ENCODE data around the gene GPR107. TPM values are rescaled to one million over a fixed set of nuclear protein-coding genes. Genes with fewer than 3 reads are reported as not detected.

GPR107 gene
- total RNA-seq, 1 experiment from 2014 or later = 33.2 TPM

DNA sequence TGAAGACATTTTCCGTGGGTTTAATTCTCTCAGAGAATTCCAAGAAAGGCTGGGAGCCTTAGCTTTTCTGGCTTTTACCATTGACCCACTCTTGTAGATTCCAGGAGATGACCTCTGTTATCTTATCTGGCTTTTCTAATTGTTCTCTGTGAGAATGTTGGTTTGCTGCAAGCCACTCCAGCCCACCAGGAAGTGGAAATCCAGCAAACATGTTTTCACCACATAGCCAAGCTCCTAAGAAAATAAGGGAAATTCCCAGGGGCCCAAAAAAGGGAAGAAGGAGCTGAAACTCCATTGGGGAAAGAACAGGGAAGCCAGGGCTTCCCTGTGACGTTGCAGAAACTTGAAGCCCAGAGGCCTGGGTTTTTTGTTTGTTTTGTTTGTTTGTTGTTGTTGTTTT lies 19.7 kb downstream of the GPR107 start:
- ATAC-seq (no peak), DNase-seq (ENCODE audit: low spot score) (no peak)
- Mint-ChIP-seq H3K27ac (no peak overlapping the region), H3K9me3 (no peaks in the 10 kb centered on the region), H3K27me3 (ENCODE audit: low read depth) (no peaks in the 10 kb centered on the region), H3K4me1 (peaks cover 8% of the 10 kb centered on the region), H3K4me3 (no peak overlapping the region), H3K36me3 (peaks cover 23% of the 10 kb centered on the region)
- POLR2A ChIA-PET = no interaction called here
- TF ChIP-seq ZNF416 (CRISPR knock-in tag; IDR thresholded peaks at IDR 0.05) (no peak), NR1H2 (CRISPR knock-in tag; IDR thresholded peaks at IDR 0.05) (no peak)
- TF ChIP-seq, protein P1, sequence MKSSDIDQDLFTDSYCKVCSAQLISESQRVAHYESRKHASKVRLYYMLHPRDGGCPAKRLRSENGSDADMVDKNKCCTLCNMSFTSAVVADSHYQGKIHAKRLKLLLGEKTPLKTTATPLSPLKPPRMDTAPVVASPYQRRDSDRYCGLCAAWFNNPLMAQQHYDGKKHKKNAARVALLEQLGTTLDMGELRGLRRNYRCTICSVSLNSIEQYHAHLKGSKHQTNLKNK (CRISPR knock-in tag; IDR thresholded peaks at IDR 0.05) = no peak
- CTCF ChIA-PET = interaction anchor here (0.5 to 0.6 kb wide), 2 partner anchors 23 to 36 kb away, joined by 3 to 4 read pairs; no protein-coding TSS in a partner anchor

DNA sequence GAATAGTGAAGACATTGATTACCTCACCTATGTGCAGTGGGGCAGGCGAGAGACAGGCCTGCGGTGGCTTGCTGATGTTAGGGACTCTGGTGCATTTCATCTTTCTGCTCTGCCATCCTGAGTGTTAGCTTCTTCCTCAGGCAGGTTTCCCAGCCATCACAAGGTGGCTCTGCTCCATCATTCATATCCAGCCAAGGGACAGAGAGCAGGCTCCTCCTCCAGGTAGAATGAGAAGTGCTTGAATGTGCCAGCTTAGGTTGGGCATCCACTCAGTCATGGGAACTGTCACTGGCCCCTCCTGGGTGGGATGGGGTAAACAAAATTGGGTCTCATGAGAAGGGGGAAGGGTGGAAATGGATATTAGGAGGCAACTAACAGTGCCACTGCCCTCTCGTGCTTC lies 24.8 kb downstream of the GPR107 start:
- DNase-seq (ENCODE audit: low spot score) = no peak
- H3K36me3 Mint-ChIP-seq = peaks cover 54% of the 10 kb centered on the region
- no peaks in the 10 kb centered on the region for H3K27me3 Mint-ChIP-seq (ENCODE audit: low read depth)
- H3K4me3 Mint-ChIP-seq = no peak overlapping the region
- CTCF ChIA-PET = interaction anchor here (0.6 to 0.7 kb wide), 2 partner anchors 34 to 39 kb away, joined by 3 read pairs; no protein-coding TSS in a partner anchor
- H3K9me3 Mint-ChIP-seq = no peaks in the 10 kb centered on the region
- H3K4me1 Mint-ChIP-seq = 0 out of 2 replicates have a peak, but pooled peaks cover 5% of the 10 kb centered on the region
- no peak for ATAC-seq
- H3K27ac Mint-ChIP-seq = peak overlapping the region; percentile 60; the same call in 1 of the 2 replicates
- POLR2A ChIA-PET = no interaction called here
- no peak for TF ChIP-seq NFATC4 (CRISPR knock-in tag; IDR thresholded peaks at IDR 0.05)
- TF ChIP-seq, protein P2, sequence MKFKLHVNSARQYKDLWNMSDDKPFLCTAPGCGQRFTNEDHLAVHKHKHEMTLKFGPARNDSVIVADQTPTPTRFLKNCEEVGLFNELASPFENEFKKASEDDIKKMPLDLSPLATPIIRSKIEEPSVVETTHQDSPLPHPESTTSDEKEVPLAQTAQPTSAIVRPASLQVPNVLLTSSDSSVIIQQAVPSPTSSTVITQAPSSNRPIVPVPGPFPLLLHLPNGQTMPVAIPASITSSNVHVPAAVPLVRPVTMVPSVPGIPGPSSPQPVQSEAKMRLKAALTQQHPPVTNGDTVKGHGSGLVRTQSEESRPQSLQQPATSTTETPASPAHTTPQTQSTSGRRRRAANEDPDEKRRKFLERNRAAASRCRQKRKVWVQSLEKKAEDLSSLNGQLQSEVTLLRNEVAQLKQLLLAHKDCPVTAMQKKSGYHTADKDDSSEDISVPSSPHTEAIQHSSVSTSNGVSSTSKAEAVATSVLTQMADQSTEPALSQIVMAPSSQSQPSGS (CRISPR knock-in tag; IDR thresholded peaks at IDR 0.05; ENCODE audit: borderline replicate concordance, low read depth) = no peak
- TF ChIP-seq, protein P3, sequence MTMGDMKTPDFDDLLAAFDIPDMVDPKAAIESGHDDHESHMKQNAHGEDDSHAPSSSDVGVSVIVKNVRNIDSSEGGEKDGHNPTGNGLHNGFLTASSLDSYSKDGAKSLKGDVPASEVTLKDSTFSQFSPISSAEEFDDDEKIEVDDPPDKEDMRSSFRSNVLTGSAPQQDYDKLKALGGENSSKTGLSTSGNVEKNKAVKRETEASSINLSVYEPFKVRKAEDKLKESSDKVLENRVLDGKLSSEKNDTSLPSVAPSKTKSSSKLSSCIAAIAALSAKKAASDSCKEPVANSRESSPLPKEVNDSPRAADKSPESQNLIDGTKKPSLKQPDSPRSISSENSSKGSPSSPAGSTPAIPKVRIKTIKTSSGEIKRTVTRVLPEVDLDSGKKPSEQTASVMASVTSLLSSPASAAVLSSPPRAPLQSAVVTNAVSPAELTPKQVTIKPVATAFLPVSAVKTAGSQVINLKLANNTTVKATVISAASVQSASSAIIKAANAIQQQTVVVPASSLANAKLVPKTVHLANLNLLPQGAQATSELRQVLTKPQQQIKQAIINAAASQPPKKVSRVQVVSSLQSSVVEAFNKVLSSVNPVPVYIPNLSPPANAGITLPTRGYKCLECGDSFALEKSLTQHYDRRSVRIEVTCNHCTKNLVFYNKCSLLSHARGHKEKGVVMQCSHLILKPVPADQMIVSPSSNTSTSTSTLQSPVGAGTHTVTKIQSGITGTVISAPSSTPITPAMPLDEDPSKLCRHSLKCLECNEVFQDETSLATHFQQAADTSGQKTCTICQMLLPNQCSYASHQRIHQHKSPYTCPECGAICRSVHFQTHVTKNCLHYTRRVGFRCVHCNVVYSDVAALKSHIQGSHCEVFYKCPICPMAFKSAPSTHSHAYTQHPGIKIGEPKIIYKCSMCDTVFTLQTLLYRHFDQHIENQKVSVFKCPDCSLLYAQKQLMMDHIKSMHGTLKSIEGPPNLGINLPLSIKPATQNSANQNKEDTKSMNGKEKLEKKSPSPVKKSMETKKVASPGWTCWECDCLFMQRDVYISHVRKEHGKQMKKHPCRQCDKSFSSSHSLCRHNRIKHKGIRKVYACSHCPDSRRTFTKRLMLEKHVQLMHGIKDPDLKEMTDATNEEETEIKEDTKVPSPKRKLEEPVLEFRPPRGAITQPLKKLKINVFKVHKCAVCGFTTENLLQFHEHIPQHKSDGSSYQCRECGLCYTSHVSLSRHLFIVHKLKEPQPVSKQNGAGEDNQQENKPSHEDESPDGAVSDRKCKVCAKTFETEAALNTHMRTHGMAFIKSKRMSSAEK (CRISPR knock-in tag; IDR thresholded peaks at IDR 0.05; ENCODE audit: borderline replicate concordance) = no peak
- no peak for TF ChIP-seq NFYB (CRISPR knock-in tag; conservative IDR thresholded peaks at IDR 0.05; ENCODE audit: low read depth)
- TF ChIP-seq, protein P1 (CRISPR knock-in tag; IDR thresholded peaks at IDR 0.05) = no peak
- TF ChIP-seq FOXP1 (CRISPR knock-in tag; IDR thresholded peaks at IDR 0.05; ENCODE audit: borderline replicate concordance) = no peak
- TF ChIP-seq, protein P4, sequence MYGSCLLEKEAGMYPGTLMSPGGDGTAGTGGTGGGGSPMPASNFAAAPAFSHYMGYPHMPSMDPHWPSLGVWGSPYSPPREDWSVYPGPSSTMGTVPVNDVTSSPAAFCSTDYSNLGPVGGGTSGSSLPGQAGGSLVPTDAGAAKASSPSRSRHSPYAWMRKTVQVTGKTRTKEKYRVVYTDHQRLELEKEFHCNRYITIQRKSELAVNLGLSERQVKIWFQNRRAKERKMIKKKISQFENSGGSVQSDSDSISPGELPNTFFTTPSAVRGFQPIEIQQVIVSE (CRISPR knock-in tag; IDR thresholded peaks at IDR 0.05; ENCODE audit: borderline replicate concordance) = no peak
- no peak for TF ChIP-seq ZNF416 (CRISPR knock-in tag; IDR thresholded peaks at IDR 0.05)
- no peak for TF ChIP-seq SMAD3 (CRISPR knock-in tag; IDR thresholded peaks at IDR 0.05; ENCODE audit: borderline replicate concordance)
- TF ChIP-seq, protein P5, sequence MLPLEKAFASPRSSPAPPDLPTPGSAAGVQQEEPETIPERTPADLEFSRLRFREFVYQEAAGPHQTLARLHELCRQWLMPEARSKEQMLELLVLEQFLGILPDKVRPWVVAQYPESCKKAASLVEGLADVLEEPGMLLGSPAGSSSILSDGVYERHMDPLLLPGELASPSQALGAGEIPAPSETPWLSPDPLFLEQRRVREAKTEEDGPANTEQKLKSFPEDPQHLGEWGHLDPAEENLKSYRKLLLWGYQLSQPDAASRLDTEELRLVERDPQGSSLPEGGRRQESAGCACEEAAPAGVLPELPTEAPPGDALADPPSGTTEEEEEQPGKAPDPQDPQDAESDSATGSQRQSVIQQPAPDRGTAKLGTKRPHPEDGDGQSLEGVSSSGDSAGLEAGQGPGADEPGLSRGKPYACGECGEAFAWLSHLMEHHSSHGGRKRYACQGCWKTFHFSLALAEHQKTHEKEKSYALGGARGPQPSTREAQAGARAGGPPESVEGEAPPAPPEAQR (CRISPR knock-in tag; IDR thresholded peaks at IDR 0.05) = no peak
- TF ChIP-seq IRF2 (CRISPR knock-in tag; IDR thresholded peaks at IDR 0.05; ENCODE audit: borderline replicate concordance, low read depth) = no peak

DNA sequence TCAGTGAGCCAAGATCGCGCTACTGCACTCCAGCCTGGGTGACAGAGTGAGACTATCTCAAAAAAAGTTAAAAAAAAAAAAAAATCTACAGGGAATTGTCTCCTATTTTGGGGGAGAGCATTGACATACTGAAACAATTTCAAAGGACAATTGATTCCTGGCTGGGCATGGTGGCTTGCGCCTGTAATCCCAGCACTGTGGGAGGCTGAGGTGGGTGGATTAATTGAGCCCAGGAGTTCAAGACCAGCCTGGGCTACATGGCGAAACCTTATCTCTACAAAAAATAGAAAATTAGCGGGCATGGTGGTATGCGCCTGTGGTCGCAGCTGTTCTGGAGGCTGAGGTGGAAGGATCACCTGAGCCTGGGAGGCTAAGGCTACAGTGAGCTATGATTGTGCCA lies 30.6 kb downstream of the GPR107 start:
- Mint-ChIP-seq H3K9me3 (no peaks in the 10 kb centered on the region), H3K27ac (no peak overlapping the region), H3K36me3 (peaks cover 36% of the 10 kb centered on the region), H3K27me3 (ENCODE audit: low read depth) (no peaks in the 10 kb centered on the region), H3K4me3 (no peak overlapping the region), H3K4me1 (no peaks in the 10 kb centered on the region)
- ChIA-PET CTCF (no interaction called here), POLR2A (no interaction called here)
- no peak for DNase-seq (ENCODE audit: low spot score)
- ATAC-seq = no peak
- TF ChIP-seq, protein P2 (CRISPR knock-in tag; IDR thresholded peaks at IDR 0.05; ENCODE audit: borderline replicate concordance, low read depth) = no peak
- TF ChIP-seq ZNF219 (CRISPR knock-in tag; IDR thresholded peaks at IDR 0.05; ENCODE audit: borderline replicate concordance) (no peak), ELF4 (CRISPR knock-in tag; IDR thresholded peaks at IDR 0.05; ENCODE audit: low read depth) (no peak), ZNF317 (CRISPR knock-in tag; IDR thresholded peaks at IDR 0.05; ENCODE audit: borderline replicate concordance, low read depth) (no peak)
- TF ChIP-seq, protein P6, sequence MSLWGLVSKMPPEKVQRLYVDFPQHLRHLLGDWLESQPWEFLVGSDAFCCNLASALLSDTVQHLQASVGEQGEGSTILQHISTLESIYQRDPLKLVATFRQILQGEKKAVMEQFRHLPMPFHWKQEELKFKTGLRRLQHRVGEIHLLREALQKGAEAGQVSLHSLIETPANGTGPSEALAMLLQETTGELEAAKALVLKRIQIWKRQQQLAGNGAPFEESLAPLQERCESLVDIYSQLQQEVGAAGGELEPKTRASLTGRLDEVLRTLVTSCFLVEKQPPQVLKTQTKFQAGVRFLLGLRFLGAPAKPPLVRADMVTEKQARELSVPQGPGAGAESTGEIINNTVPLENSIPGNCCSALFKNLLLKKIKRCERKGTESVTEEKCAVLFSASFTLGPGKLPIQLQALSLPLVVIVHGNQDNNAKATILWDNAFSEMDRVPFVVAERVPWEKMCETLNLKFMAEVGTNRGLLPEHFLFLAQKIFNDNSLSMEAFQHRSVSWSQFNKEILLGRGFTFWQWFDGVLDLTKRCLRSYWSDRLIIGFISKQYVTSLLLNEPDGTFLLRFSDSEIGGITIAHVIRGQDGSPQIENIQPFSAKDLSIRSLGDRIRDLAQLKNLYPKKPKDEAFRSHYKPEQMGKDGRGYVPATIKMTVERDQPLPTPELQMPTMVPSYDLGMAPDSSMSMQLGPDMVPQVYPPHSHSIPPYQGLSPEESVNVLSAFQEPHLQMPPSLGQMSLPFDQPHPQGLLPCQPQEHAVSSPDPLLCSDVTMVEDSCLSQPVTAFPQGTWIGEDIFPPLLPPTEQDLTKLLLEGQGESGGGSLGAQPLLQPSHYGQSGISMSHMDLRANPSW (CRISPR knock-in tag; conservative IDR thresholded peaks at IDR 0.05; ENCODE audit: low read depth) = no peak

Data from WTC11 (cell line).